T-helper 2 cell treated with Interferon-gamma antibody and Interleukin-4, amounts not matched to agents 5 μg/mL and 100 μg/mL, for 36 hours (primary cell): ENCODE results near the gene DMXL1.
"Not testable (repeated sequence)": the region's sequence is repeated elsewhere in the genome, so short reads cannot be mapped to it uniquely, and the experiment has no call there.

Experiments
- DNase-seq: peaks from one replicate; pipeline ENCODE4 v3.0.0; 2021; ENCODE audit warnings: low spot score
- H3K27ac Mint-ChIP-seq: one replicate; pipeline ENCODE4 v1.8.0; 2021; ENCODE audit warnings: mild to moderate bottlenecking, mixed read lengths
- H3K27me3 Mint-ChIP-seq: one replicate; pipeline ENCODE4 v1.8.0; 2021; ENCODE audit warnings: low read depth, mixed read lengths
- H3K36me3 Mint-ChIP-seq: one replicate; pipeline ENCODE4 v1.8.0; 2021; ENCODE audit warnings: low read depth, mixed read lengths
- H3K4me1 Mint-ChIP-seq: one replicate; pipeline ENCODE4 v1.8.0; 2021; ENCODE audit warnings: low read depth, mixed read lengths
- H3K4me3 Mint-ChIP-seq: one replicate; pipeline ENCODE4 v1.8.0; 2022; ENCODE audit warnings: mild to moderate bottlenecking, moderate library complexity, mixed read lengths
- H3K9me3 Mint-ChIP-seq: one replicate; pipeline ENCODE4 v1.8.0; 2021; ENCODE audit warnings: mixed read lengths

The DMXL1 gene

DNA sequence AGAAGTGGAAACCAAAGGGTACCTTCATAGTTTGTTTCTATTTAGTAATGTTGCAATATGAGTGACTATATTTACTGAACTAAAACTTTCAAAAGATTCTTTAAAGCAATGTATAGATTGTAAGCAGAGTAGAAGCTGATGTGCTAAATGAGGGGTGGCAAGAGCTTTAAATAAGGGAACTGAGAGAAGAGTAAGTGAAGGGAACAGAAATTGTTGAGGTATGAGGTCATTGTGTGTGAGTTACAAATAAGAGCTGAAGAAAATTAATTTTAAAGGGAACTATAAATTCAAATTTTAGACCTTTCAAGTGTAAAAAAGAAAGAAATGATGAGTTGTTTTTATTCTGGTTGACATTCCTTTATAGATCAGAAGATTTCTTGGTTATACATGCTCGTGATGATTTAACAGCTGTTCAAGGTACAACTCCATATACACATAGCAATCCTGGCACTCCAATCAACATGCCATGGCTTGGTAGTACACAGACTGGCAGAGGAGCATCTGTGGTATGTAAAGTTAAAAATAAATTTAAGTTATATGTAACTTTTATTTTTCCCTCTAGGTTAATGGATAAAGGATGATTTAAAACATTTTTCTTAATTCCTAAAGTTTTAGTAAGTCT, 149.8 kb downstream of the DMXL1 start:
- Mint-ChIP-seq H3K27me3 (no peaks in the 10 kb centered on the region), H3K4me1 (no peaks in the 10 kb centered on the region), H3K36me3 (peaks cover 12% of the 10 kb centered on the region), H3K4me3 (no peak overlapping the region), H3K9me3 (no peaks in the 10 kb centered on the region), H3K27ac (no peak overlapping the region)
- DNase-seq, result no peak

GRCh38 chr5:119221330-119221729, 150.4 kb downstream of the DMXL1 start:
- H3K27ac Mint-ChIP-seq, result no peak overlapping the region
- H3K36me3 Mint-ChIP-seq, result peaks cover 12% of the 10 kb centered on the region
- no peaks in the 10 kb centered on the region for H3K27me3 Mint-ChIP-seq
- H3K4me3 Mint-ChIP-seq, result no peak overlapping the region
- H3K9me3 Mint-ChIP-seq, result no peaks in the 10 kb centered on the region
- no peak for DNase-seq
- no peaks in the 10 kb centered on the region for H3K4me1 Mint-ChIP-seq

DNA sequence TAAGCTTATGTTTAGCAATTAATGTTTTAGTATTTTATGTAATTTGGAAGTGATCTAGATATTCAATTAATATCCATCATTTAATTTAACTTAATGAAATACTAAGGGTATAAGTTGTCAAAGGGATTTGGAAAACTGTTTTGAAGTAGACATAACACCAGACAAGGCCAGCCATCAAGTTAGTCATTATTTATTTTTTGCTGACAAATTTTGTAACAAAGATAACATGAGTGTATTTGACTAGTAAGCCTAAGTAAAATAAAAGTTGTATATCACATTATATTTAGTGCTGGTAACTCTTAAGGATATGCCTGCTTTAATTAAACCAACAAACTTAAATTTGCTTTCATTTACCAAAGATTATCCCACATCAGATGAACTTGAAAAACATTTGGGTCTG, 159.1 kb downstream of the DMXL1 start:
- H3K27ac Mint-ChIP-seq, result no peak overlapping the region

DNA sequence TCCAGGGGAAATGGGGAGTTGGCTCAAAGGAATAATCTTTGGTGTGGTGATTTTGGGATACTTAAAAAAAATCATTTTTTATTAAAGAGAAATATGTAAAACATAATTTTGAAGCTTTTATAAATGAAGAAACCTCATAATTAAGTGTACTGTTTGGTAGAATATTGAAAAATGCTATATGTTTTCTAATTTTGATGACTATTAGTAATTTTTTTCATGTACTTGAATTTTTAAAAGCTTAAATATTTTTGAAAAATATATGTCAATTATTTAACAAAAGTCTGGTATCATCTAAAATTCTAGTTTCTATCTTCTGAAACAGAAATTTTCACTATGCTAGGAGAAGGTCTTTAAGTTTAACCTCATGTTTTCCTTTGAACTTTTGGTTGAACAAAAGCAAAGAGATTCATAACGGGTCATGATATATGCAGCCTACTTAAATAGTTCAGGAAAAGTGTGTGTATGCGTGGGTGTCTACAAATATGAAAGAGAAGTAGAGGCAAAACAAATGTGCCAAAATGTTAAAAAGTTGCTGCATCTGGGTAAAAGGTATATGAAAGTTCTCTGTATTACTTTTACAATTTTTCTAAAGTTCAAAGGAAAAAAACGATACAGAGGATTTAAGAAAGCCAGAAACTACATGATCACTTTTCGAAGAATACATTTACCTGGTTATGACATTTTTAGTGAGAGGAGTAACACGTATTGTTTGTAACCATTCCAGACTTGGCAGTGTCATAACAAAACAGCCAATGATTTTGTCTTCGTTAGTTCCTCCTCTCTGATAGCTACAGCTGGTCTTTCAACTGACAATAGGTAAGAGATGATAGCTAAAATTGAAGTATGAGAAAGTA, 167.6 kb downstream of the DMXL1 start:
- H3K9me3 Mint-ChIP-seq, result no peaks in the 10 kb centered on the region
- peak overlapping the region; percentile 27 for H3K27ac Mint-ChIP-seq
- H3K4me3 Mint-ChIP-seq, result peak overlapping the region; percentile 13
- H3K36me3 Mint-ChIP-seq, result peaks cover 9% of the 10 kb centered on the region
- peaks cover 17% of the 10 kb centered on the region for H3K4me1 Mint-ChIP-seq
- DNase-seq, result no peak
- H3K27me3 Mint-ChIP-seq, result no peaks in the 10 kb centered on the region

More for the DNA sequence above, 159.1 kb downstream of the DMXL1 start:
- Mint-ChIP-seq H3K4me3 (no peak overlapping the region), H3K9me3 (no peaks in the 10 kb centered on the region), H3K36me3 (peaks cover 8% of the 10 kb centered on the region), H3K4me1 (no peaks in the 10 kb centered on the region), H3K27me3 (no peaks in the 10 kb centered on the region)
- DNase-seq, result no peak

DNA sequence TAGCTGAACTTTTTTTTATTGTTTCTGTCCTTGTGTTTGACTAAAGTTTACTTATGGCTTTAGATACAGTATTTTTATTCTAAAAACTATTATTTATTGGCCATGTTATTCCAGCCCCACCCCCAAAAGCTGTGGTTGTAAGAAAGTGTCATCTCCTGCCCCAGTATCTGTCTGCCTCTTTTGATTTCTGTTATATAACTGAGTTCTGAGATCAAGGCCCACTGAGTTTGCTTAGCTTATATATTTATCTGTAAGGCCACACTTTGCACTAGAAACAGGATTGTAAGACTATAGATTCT, 168.2 kb downstream of the DMXL1 start:
- H3K27ac Mint-ChIP-seq, result no peak overlapping the region
- H3K4me3 Mint-ChIP-seq, result no peak overlapping the region
- peaks cover 17% of the 10 kb centered on the region for H3K4me1 Mint-ChIP-seq
- DNase-seq, result no peak
- no peaks in the 10 kb centered on the region for H3K27me3 Mint-ChIP-seq
- no peaks in the 10 kb centered on the region for H3K9me3 Mint-ChIP-seq
- H3K36me3 Mint-ChIP-seq, result peaks cover 7% of the 10 kb centered on the region

GRCh38 chr5:119239826-119240225, 168.9 kb downstream of the DMXL1 start:
- not testable (repeated sequence) for H3K27ac Mint-ChIP-seq, H3K36me3 Mint-ChIP-seq, DNase-seq, H3K4me3 Mint-ChIP-seq, H3K27me3 Mint-ChIP-seq, H3K9me3 Mint-ChIP-seq
- H3K4me1 Mint-ChIP-seq, result peaks cover 17% of the 10 kb centered on the region

- no peak for DNase-seq
- Mint-ChIP-seq H3K36me3 (peaks cover 8% of the 10 kb centered on the region), H3K9me3 (no peaks in the 10 kb centered on the region), H3K27me3 (no peaks in the 10 kb centered on the region), H3K27ac (no peak overlapping the region), H3K4me3 (no peak overlapping the region), H3K4me1 (peaks cover 5% of the 10 kb centered on the region)
Measured at GRCh38 chr5:119243888-119244287, 173.0 kb downstream of the DMXL1 start.

DNA sequence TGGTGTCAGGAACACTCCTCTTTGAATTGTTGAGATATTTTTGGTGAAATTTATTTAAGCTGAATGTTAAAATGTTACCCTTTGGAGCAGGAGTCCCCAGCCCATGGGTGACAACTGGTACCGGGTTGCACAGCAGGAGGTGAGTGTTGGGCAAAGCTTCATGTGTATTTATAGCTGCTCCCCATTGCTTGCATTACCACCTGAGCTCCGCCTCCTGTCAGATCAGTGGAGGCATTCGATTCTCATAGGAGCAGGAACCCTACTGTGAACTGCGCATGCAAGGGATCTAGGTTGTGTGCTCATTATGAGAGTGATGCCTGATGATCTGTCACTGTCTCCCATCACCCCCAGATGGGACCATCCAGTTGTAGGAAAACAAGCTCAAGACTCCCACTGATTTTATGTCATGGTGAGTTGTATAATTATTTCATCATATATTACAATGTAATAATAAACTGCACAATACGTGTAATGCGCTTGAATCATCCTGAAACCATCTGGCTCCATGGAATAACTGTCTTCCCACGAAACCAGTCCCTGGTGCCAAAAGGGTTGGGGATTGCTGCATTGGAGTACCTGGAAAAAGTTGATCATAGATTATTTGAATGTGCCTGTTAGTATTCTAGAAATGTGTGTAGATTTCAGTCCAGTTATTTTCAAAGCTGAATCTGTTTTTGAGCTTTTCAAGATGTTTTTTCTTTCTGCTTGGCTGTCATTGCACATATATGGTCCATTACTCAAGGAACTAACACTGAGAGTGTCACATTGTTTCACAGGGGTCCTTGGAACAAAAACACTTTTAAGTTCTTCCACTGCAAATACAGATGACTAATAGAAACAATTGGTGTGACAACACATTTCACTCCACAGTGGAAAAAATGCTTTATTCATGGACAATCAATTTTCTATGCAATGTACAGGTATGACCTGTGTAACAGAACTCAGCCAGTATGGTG, 180.3 kb downstream of the DMXL1 start:
- Mint-ChIP-seq H3K9me3 (peaks cover 8% of the 10 kb centered on the region), H3K4me3 (no peak overlapping the region), H3K27ac (no peak overlapping the region), H3K27me3 (no peaks in the 10 kb centered on the region), H3K4me1 (peaks cover 3% of the 10 kb centered on the region), H3K36me3 (peaks cover 14% of the 10 kb centered on the region)
- no peak for DNase-seq

DNA sequence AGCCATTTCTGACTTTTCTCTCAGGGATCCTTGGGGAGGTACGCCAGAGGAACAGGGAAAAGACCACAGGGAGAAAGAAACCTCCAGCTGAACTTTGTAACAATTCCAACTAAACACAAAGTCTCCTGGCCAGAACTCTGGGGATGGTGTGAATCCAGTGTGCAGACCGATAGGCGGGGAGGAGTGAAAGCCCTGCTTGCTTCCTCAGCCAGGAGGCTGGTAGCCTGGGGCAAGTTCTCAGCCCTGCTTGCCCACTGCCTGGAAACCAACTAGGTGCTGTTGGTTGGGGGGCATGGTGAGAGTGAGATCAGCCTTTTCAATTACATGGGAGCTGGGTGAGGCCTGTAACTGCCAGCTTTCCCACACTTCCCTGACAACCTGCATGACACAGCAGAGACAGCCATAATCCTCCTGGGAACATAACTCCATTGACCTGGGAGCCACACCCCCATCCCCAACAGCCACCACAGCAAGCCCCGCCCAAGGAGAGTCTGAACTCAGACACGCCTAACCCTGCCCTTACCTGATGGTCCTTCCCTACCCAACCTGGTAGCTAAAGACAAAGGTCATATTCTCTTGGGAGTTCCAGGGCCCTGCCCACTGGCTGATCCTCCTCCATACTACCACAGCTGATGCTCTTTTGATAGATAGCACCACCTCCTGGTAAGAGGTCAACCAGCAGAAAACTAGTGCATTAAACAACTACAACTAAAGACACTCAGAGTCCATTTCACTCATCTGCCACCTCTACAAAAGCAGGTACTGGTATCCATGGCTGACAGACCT, 184.9 kb downstream of the DMXL1 start:
- no peak overlapping the region for H3K27ac Mint-ChIP-seq
- H3K36me3 Mint-ChIP-seq, result peaks cover 15% of the 10 kb centered on the region
- H3K4me3 Mint-ChIP-seq, result no peak overlapping the region
- peaks cover 42% of the 10 kb centered on the region for H3K9me3 Mint-ChIP-seq
- no peak for DNase-seq
- H3K27me3 Mint-ChIP-seq, result no peaks in the 10 kb centered on the region
- H3K4me1 Mint-ChIP-seq, result peaks cover 5% of the 10 kb centered on the region

- no peaks in the 10 kb centered on the region for H3K27me3 Mint-ChIP-seq
- H3K4me3 Mint-ChIP-seq, result no peak overlapping the region
- DNase-seq, result no peak
- peaks cover 5% of the 10 kb centered on the region for H3K4me1 Mint-ChIP-seq
- peaks cover 54% of the 10 kb centered on the region for H3K9me3 Mint-ChIP-seq
- H3K27ac Mint-ChIP-seq, result no peak overlapping the region
- peaks cover 11% of the 10 kb centered on the region for H3K36me3 Mint-ChIP-seq
Measured at GRCh38 chr5:119257613-119258012, 186.7 kb downstream of the DMXL1 start.

- Mint-ChIP-seq H3K27ac (no peak overlapping the region), H3K36me3 (peaks cover 12% of the 10 kb centered on the region)
Measured at GRCh38 chr5:119263639-119264038, 192.8 kb downstream of the DMXL1 start.

GRCh38 chr5:119264186-119264585, 193.3 kb downstream of the DMXL1 start:
- Mint-ChIP-seq H3K4me1 (peaks cover 20% of the 10 kb centered on the region), H3K9me3 (peaks cover 35% of the 10 kb centered on the region), H3K4me3 (no peak overlapping the region), H3K27ac (no peak overlapping the region), H3K36me3 (peaks cover 11% of the 10 kb centered on the region), H3K27me3 (no peaks in the 10 kb centered on the region)
- no peak for DNase-seq

More at GRCh38 chr5:119263639-119264038, 192.8 kb downstream of the DMXL1 start:
- Mint-ChIP-seq H3K27me3 (no peaks in the 10 kb centered on the region), H3K9me3 (peaks cover 39% of the 10 kb centered on the region), H3K4me3 (no peak overlapping the region), H3K4me1 (peaks cover 20% of the 10 kb centered on the region)
- DNase-seq, result no peak

GRCh38 chr5:119267958-119268386, 197.1 kb downstream of the DMXL1 start:
- Mint-ChIP-seq H3K27me3 (no peaks in the 10 kb centered on the region), H3K36me3 (peaks cover 28% of the 10 kb centered on the region), H3K9me3 (peaks cover 10% of the 10 kb centered on the region), H3K4me3 (peak overlapping the region; percentile 100), H3K27ac (peak overlapping the region; percentile 97), H3K4me1 (peaks cover 51% of the 10 kb centered on the region)
- DNase-seq, result peak; percentile 74
